Suprapubic skin (tissue), 3 donors: Measurements from ENCODE around the gene ZNF652.

ENCODE experiments used
- CTCF ChIP-seq, 2 donors: fragments of 200-600 bp in 1 of 2; fragments of 450-650 bp in 1 of 2; sonication (generic) in 1 of 2; IDR thresholded peaks; one replicate each; pipeline ENCODE4 v1.5.1; 2016 to 2019; ENCODE audit warnings: antibody characterized with exemption in 2 of 2, mild to moderate bottlenecking in 1 of 2, moderate library complexity in 1 of 2
- EP300 ChIP-seq: sonication (generic); formaldehyde crosslinking; IDR thresholded peaks from one replicate; pipeline ENCODE4 v1.6.1; 2017; ENCODE audit warnings: antibody characterized with exemption
- POLR2A ChIP-seq, 2 donors: fragments of 450-650 bp; IDR thresholded peaks; one replicate each; pipeline ENCODE4 v1.6.1; 2017; ENCODE audit warnings: antibody characterized with exemption in 2 of 2, mild to moderate bottlenecking in 2 of 2, moderate library complexity in 2 of 2

GRCh38 chr17:49404361-49404760 is 42.3 kb upstream of the ZNF652 start:
- no peak for TF ChIP-seq CTCF (IDR thresholded peaks at IDR 0.05)
- no peak for TF ChIP-seq POLR2A (IDR thresholded peaks at IDR 0.05)
- no peak for TF ChIP-seq EP300
